Fibroblast of skin of left biceps (primary cell): ENCODE results near the gene SHISAL1.
"Not testable (repeated sequence)": the region's sequence is repeated elsewhere in the genome, so short reads cannot be mapped to it uniquely, and the experiment has no call there.

Experiments
- DNase-seq, 2 experiments: peaks; one replicate each; pipeline ENCODE4 v3.0.0-alpha.2; 2013; ENCODE audit warnings: low read depth in 2 of 2

Gene SHISAL1

GRCh38 chr22:44328326-44328725 lies 15.6 kb upstream of the SHISAL1 start:
- DNase-seq, result no peak

GRCh38 chr22:44326491-44326885 lies 13.7 kb upstream of the SHISAL1 start:
- no peak for DNase-seq

GRCh38 chr22:44325718-44326490 lies 13.2 kb upstream of the SHISAL1 start:
- DNase-seq, result no peak

- not testable (repeated sequence) for DNase-seq
Observed at GRCh38 chr22:44323140-44323790, 10.5 kb upstream of the SHISAL1 start.

- DNase-seq, result no peak
Observed at GRCh38 chr22:44319685-44320084, 6.9 kb upstream of the SHISAL1 start.

GRCh38 chr22:44318751-44319150 lies 6.0 kb upstream of the SHISAL1 start:
- no peak for DNase-seq

GRCh38 chr22:44317886-44318637 lies 5.3 kb upstream of the SHISAL1 start:
- DNase-seq, result no peak

GRCh38 chr22:44317123-44317444 lies 4.3 kb upstream of the SHISAL1 start:
- DNase-seq, result no peak

GRCh38 chr22:44316393-44317122 lies 3.8 kb upstream of the SHISAL1 start:
- no peak for DNase-seq

GRCh38 chr22:44314425-44315067 lies 1.8 kb upstream of the SHISAL1 start:
- no peak for DNase-seq

- DNase-seq, result no peak
Observed at GRCh38 chr22:44313385-44314006, 745 bp upstream of the SHISAL1 start.

- peak in 1 of 2 experiments; percentile 23 for DNase-seq
Observed at GRCh38 chr22:44311855-44312170, 938 bp downstream of the SHISAL1 start.

- no peak for DNase-seq
Observed at GRCh38 chr22:44311104-44311854, 1.5 kb downstream of the SHISAL1 start.

- no peak for DNase-seq
Observed at GRCh38 chr22:44309647-44310046, 3.1 kb downstream of the SHISAL1 start.

- peak; percentile 84 to 86 for DNase-seq
Observed at GRCh38 chr22:44309137-44309536, 3.6 kb downstream of the SHISAL1 start.

- no peak for DNase-seq
Observed at GRCh38 chr22:44307509-44308169, 5.1 kb downstream of the SHISAL1 start.

GRCh38 chr22:44305888-44306287 lies 6.9 kb downstream of the SHISAL1 start:
- DNase-seq, result no peak

- no peak for DNase-seq
Observed at GRCh38 chr22:44305455-44305854, 7.3 kb downstream of the SHISAL1 start.

- no peak for DNase-seq
Observed at GRCh38 chr22:44304911-44305310, 7.8 kb downstream of the SHISAL1 start.

- peak in 1 of 2 experiments; percentile 14 for DNase-seq
Observed at GRCh38 chr22:44304354-44304753, 8.4 kb downstream of the SHISAL1 start.
